Coronary artery (tissue), 2 donors: Measurements from ENCODE around the gene LDLRAD4.

Experiments
- DNase-seq: peaks from one replicate; pipeline ENCODE4 v3.0.0-alpha.2; 2017; ENCODE audit warnings: low spot score
- H3K27ac ChIP-seq, 2 donors: fragments of 200-600 bp; sonication (generic); one replicate each; pipeline ENCODE4 v1.5.1; 2016 to 2019
- H3K4me3 ChIP-seq: fragments of 200-600 bp; sonication (generic); 2 replicates; pipeline ENCODE4 v1.5.1; 2016; ENCODE audit warnings: mild to moderate bottlenecking, moderate library complexity
- TF ChIP-seq, protein P1 (sequence below): fragments of 200-600 bp; sonication (generic); IDR thresholded peaks from one replicate; pipeline ENCODE4 v1.5.1; 2019; ENCODE audit warnings: antibody characterized with exemption

Gene LDLRAD4

DNA sequence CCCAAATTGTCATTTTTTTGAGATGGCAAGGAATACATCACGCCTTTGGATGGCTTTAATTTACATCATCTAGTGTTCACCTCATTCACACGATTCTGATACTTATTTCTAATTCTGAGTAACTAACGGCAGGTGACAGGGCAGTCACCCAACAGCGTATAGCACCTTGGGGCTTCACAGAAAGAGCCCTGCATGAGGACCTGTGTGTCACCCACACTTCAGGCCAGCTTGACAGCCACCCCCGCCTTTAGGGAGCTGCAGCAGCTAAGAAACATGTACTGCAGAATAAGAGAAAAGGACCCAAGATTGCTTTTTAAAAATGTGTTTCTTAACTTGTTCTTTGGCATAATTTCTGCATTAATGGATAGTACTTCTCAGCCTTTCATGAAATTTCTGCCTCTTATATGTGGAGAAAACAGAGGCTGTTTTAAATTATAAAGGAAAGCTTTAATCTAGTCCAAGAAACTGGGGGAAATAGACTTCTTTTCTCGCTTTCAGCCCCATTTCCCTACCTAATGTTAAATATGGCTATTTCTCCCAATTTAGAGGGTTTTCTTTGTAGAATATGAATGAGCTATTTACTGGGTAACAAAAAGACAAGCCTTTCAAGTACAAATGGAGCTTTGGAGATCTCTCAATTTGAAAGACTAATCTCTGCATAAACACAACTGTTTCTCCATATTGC is 245.1 kb downstream of the LDLRAD4 start:
- TF ChIP-seq, protein P1, sequence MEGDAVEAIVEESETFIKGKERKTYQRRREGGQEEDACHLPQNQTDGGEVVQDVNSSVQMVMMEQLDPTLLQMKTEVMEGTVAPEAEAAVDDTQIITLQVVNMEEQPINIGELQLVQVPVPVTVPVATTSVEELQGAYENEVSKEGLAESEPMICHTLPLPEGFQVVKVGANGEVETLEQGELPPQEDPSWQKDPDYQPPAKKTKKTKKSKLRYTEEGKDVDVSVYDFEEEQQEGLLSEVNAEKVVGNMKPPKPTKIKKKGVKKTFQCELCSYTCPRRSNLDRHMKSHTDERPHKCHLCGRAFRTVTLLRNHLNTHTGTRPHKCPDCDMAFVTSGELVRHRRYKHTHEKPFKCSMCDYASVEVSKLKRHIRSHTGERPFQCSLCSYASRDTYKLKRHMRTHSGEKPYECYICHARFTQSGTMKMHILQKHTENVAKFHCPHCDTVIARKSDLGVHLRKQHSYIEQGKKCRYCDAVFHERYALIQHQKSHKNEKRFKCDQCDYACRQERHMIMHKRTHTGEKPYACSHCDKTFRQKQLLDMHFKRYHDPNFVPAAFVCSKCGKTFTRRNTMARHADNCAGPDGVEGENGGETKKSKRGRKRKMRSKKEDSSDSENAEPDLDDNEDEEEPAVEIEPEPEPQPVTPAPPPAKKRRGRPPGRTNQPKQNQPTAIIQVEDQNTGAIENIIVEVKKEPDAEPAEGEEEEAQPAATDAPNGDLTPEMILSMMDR: no peak
- Histone ChIP-seq H3K27ac (no peak overlapping the region), H3K4me3 (no peak overlapping the region)
- DNase-seq: no peak

- Histone ChIP-seq H3K27ac (peak overlapping the region in 1 of 2 donors; percentile 70), H3K4me3 (peak overlapping the region; percentile 42)
- TF ChIP-seq, protein P1: no peak
- no peak for DNase-seq
Observed at GRCh38 chr18:13464432-13465123, 246.0 kb downstream of the LDLRAD4 start.

DNA sequence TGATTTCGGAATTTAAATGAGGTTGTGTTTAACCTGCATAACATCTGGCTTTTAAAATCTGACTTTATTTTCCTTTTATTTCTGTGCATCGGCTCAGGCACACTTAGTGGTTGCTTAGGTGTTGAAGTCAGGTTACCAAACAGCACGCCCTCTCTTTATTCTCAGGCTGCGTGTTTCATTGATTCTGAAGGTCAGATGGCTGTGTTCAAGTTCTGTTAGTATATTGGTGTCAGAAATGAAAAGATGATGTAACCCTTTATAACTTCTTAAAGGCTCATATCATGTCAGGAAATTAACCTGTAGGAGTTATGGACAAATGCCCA is 246.5 kb downstream of the LDLRAD4 start:
- peak overlapping the region in 1 of 2 donors; percentile 70 for H3K27ac ChIP-seq
- DNase-seq: no peak
- TF ChIP-seq, protein P1: no peak
- H3K4me3 ChIP-seq: peak overlapping the region; percentile 42

- peak overlapping the region in 1 of 2 donors; percentile 70 for H3K27ac ChIP-seq
- TF ChIP-seq, protein P1: no peak
- no peak for DNase-seq
- peak overlapping the region; percentile 42 for H3K4me3 ChIP-seq
Observed at GRCh38 chr18:13465476-13465875, 246.9 kb downstream of the LDLRAD4 start.

- TF ChIP-seq, protein P1: no peak
- Histone ChIP-seq H3K4me3 (no peak overlapping the region), H3K27ac (peak overlapping the region in 1 of 2 donors; percentile 66)
- no peak for DNase-seq
Observed at GRCh38 chr18:13470516-13471197, 252.1 kb downstream of the LDLRAD4 start.

GRCh38 chr18:13471198-13471845 is 252.8 kb downstream of the LDLRAD4 start:
- Histone ChIP-seq H3K27ac (peak overlapping the region in 1 of 2 donors; percentile 66), H3K4me3 (no peak overlapping the region)
- TF ChIP-seq, protein P1: no peak
- DNase-seq: no peak
